NCI-H2171 treated with DMSO at 0.1 percent for 48 hours (cell line): ENCODE data around the gene NEK9.

Source experiments
- DNase-seq: peaks from one replicate; lab custom pipeline; 2025; lab: John Stamatoyannopoulos, UW

NEK9 gene

DNA sequence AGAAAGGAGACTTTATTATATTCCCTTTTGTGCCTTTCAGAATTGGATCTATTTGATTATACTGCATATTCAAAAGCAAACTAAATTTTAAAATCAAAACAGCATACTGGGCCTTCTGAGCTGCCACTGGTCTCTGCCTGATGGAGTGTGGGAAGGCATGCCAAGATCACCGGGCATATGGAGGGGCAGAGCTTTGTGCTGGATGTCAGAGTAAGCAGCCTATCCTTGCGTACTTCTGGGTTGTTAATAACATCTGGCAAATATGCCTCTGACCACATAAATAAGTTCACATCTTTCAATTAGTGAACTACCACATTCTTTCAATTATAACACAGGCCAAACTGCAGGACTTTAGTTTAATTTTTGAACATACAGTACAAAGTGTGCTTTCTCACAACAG lies 93.9 kb downstream of the NEK9 start:
- no peak for DNase-seq

DNA sequence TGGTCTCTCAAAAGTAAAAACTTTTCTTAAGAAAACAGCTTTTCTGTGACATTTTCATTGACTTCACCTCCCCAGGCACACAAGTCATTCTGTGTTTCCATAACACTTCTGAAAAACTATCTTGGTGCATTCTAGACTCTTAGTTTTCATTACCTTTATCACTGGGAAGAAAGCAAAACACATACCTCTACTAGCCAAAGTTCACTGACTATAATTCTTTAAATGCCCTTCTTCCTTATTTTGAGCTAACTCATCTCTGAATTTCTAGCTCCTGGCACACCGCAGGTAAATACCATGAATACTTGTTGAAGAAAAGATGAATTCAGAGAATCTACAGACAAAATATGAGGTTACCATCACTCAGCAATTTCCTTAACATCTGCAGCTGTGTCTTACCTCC lies 96.7 kb downstream of the NEK9 start:
- DNase-seq: no peak
